ENCODE measurements around the gene LIN9.

DNA sequence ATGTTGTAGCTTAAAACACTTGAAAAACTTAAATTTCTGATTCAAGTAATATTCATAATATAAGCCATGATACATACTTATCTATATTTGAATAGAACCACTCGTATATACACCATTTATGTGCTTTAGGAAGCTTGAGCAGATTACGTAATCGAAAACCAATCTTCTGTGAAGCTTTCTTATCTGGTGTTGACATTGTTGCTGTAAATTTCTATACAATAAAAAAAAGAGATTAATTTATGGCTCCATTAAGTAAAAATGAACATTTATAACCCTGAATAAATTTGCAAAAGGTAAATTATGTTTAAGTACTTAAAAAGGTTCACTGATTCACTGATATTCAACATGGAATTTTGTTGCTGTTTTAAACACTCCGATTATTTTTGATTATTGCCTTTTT lies 21.4 kb downstream of the LIN9 start:
- TF ChIP-seq, protein P1, sequence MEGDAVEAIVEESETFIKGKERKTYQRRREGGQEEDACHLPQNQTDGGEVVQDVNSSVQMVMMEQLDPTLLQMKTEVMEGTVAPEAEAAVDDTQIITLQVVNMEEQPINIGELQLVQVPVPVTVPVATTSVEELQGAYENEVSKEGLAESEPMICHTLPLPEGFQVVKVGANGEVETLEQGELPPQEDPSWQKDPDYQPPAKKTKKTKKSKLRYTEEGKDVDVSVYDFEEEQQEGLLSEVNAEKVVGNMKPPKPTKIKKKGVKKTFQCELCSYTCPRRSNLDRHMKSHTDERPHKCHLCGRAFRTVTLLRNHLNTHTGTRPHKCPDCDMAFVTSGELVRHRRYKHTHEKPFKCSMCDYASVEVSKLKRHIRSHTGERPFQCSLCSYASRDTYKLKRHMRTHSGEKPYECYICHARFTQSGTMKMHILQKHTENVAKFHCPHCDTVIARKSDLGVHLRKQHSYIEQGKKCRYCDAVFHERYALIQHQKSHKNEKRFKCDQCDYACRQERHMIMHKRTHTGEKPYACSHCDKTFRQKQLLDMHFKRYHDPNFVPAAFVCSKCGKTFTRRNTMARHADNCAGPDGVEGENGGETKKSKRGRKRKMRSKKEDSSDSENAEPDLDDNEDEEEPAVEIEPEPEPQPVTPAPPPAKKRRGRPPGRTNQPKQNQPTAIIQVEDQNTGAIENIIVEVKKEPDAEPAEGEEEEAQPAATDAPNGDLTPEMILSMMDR (conservative IDR thresholded peaks at IDR 0.05): no peak
- TF ChIP-seq ZFX (IDR thresholded peaks at IDR 0.05): no peak
